Adrenal gland (tissue), 12 donors: ENCODE measurements around the gene TGFB1I1. TPM values are rescaled to one million over a fixed set of nuclear protein-coding genes. Genes with fewer than 3 reads are reported as not detected.
A peak's percentile ranks its signal among the peaks of the same experiment; 100 is the strongest.

Source experiments
- DNase-seq, 7 donors: peaks; one replicate each; pipeline ENCODE4 v3.0.0-alpha.2; 2019 to 2020
- H3K27ac ChIP-seq, 5 donors: fragments of 200-600 bp; sonication (generic) in 4 of 5; 1 replicate in 3 of 5; 2 replicates in 2 of 5; pipeline versions ENCODE4 v1.5.1 to v1.8.0; 2016 to 2020; ENCODE audit warnings: mild to moderate bottlenecking in 1 of 5
- H3K27me3 ChIP-seq: fragments of 200-600 bp; 2 replicates; pipeline ENCODE4 v1.8.0; 2021
- H3K36me3 ChIP-seq, 2 donors: fragments of 200-600 bp; replicated peaks in 1 of 2; 1 replicate in 1 of 2; 2 replicates in 1 of 2; pipeline versions ENCODE4 v1.5.1 to v1.8.0; 2018 to 2022
- H3K4me1 ChIP-seq, 2 donors: fragments of 200-600 bp; replicated peaks in 1 of 2; 1 replicate in 1 of 2; 2 replicates in 1 of 2; pipeline versions ENCODE4 v1.5.1 to v1.8.0; 2018 to 2021
- H3K4me3 ChIP-seq, 4 donors: fragments of 200-600 bp; sonication (generic) in 3 of 4; one replicate each; pipeline ENCODE4 v1.5.1; 2016 to 2018
- H3K9me3 ChIP-seq, 3 donors: fragments of 200-600 bp; sonication (generic) in 1 of 3; replicated peaks in 1 of 3; 1 replicate in 2 of 3; 2 replicates in 1 of 3; pipeline versions ENCODE4 v1.5.1 to v1.8.0; 2016 to 2021
- POLR2A ChIP-seq, 2 donors: fragments of 450-650 bp; IDR thresholded peaks; one replicate each; pipeline ENCODE4 v1.6.1; 2017; ENCODE audit warnings: antibody characterized with exemption in 2 of 2, mild to moderate bottlenecking in 2 of 2, moderate library complexity in 1 of 2
- WGBS, 4 donors: extraction: QIAGEN DNeasy Blood & Tissue Kit in 2 of 4; methylation state at CpG; one replicate each; pipeline versions ENCODE4 v1.1.5 to v1.1.7; 2013 to 2017; 5-methylcytosine and 5-hydroxymethylcytosine counted together
- intact Hi-C, 2 donors: fragments of 100-400 bp; cut with DNase I; formaldehyde crosslinking; loops; one replicate each; pipeline versions ENCODE4 v1.14.1 to v1.15.0; 2022 to 2023
- polyA plus RNA-seq, 3 donors: library from polyadenylated mRNA; stranded (reverse); fragments of 200-250 nt in 2 of 3; fragments of 350-450 nt in 1 of 3; fragmentation: Illumina TruSeq in 1 of 3; extraction: RNeasy Lipid Tissue Mini Kit (QIAGEN cat#74804) in 1 of 3; gene quantifications; one replicate each; pipeline ENCODE4 v1.2.3, GENCODE V29; 2013 to 2014
- total RNA-seq, 9 donors: library from RNA; depleted of rRNA in 4 of 9; stranded (reverse); fragments of >200 nt in 4 of 9; fragments of 120-200 nt in 1 of 9; fragmentation: NEBNext Ultra II Directional in 1 of 9; extraction: Animal tissue kit (Norgen Biotek cat#: 25700) in 1 of 9; gene quantifications; one replicate each; pipeline versions ENCODE4 v1.1.0 to v1.2.4, GENCODE V29; 2013 to 2023
- TF ChIP-seq, protein P1 (sequence below), 6 experiments: fragments of 450-650 bp in 4 of 6; fragments of 200-600 bp in 2 of 6; sonication (generic) in 1 of 6; IDR thresholded peaks; 1 replicate in 5 of 6; 2 replicates in 1 of 6; pipeline versions ENCODE4 v1.5.1 to v1.8.0; 2016 to 2021; ENCODE audit warnings: antibody characterized with exemption in 6 of 6, mild to moderate bottlenecking in 2 of 6, moderate library complexity in 1 of 6
- donor health status: healthy with polysubstance abuse.
- donor health status: Bipolar disorder and iron deficiency.
- donor health status: DM: yes; HTN: yes; CAD: no.
- donor health status: DM: no; HTN: no; CAD: no.
- donor health status: DM: no; HTN: no; CAD: no.
- donor health status: DM: yes; HTN: yes; CAD: no.

Gene TGFB1I1
- total and polyA plus RNA-seq, 12 donors = 4.5 to 62.7 (median 31.3) TPM

DNA sequence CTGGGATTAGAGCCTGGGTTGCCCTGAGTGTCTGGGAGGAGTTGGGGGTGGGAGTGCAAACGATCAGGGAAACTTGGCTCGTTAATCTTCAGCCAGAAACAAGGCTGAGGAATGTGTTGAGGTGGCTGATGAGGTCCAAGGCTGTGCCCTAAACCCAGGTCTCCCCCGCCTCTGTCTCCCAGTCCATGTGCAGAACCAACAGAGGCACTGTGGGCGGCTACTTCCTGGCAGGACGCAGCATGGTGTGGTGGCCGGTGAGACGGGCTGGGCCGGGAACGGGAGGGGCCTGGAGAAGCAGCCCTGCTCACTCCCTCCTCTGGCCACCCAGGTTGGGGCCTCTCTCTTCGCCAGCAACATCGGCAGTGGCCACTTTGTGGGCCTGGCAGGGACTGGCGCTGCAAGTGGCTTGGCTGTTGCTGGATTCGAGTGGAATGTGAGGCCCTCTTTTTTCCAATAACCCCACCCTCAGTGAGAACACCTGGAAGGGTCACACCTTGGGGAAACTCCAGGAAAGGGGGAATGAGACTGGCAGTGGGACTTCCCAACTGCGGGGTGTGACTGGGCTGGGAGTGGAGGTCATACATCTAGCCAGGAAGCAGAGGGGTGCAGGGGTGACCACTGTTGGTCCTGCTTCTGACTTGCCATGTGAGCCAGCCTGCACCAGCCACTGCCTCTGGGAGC is 12.7 kb downstream of the TGFB1I1 start:
- no peak overlapping the region for H3K4me3 ChIP-seq
- DNase-seq = no peak
- 62 to 68% (median 66%) methylated on average over 8 to 14 of the region's 14 CpGs for WGBS, 4 donors
- no peak for TF ChIP-seq POLR2A (IDR thresholded peaks at IDR 0.05)
- TF ChIP-seq, protein P1, sequence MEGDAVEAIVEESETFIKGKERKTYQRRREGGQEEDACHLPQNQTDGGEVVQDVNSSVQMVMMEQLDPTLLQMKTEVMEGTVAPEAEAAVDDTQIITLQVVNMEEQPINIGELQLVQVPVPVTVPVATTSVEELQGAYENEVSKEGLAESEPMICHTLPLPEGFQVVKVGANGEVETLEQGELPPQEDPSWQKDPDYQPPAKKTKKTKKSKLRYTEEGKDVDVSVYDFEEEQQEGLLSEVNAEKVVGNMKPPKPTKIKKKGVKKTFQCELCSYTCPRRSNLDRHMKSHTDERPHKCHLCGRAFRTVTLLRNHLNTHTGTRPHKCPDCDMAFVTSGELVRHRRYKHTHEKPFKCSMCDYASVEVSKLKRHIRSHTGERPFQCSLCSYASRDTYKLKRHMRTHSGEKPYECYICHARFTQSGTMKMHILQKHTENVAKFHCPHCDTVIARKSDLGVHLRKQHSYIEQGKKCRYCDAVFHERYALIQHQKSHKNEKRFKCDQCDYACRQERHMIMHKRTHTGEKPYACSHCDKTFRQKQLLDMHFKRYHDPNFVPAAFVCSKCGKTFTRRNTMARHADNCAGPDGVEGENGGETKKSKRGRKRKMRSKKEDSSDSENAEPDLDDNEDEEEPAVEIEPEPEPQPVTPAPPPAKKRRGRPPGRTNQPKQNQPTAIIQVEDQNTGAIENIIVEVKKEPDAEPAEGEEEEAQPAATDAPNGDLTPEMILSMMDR (IDR thresholded peaks at IDR 0.05) = no peak
- H3K27ac ChIP-seq = no peak overlapping the region
- H3K9me3 ChIP-seq = no peaks in the 10 kb centered on the region
- no peaks in the 10 kb centered on the region for H3K27me3 ChIP-seq
- H3K36me3 ChIP-seq = no peaks in the 10 kb centered on the region
- intact Hi-C loops = loop anchor here in 1 of 2 donors (10.0 kb wide), 1 partner anchor 230 kb away; a partner anchor contains a TSS
- H3K4me1 ChIP-seq = peaks cover 8 to 19% of the 10 kb centered on the region in 2 donors

DNA sequence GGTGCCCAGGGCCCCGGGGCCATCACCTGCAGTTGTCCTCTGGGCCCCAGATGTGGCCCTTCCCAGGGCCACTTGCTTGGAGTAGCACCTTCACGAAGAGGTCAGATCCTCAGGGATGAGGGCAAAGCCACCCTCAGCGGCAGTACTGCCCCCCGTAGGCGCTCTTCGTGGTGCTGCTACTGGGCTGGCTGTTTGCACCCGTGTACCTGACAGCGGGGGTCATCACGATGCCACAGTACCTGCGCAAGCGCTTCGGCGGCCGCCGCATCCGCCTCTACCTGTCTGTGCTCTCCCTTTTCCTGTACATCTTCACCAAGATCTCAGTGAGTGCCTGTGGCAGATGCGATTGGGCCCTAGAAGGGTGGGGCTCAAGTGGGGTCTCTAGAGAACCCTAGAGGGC is 13.6 kb downstream of the TGFB1I1 start:
- intact Hi-C loops = loop anchor here in 1 of 2 donors (10.0 kb wide), 1 partner anchor 229 kb away; a partner anchor contains a TSS
- TF ChIP-seq, protein P1 (IDR thresholded peaks at IDR 0.05) = no peak
- TF ChIP-seq POLR2A (IDR thresholded peaks at IDR 0.05) = no peak
- 91 to 97% (median 93%) methylated on average over 6 to 17 of the region's 17 CpGs for whole genome bisulfite sequencing, 4 donors
- Histone ChIP-seq H3K27me3 (no peaks in the 10 kb centered on the region), H3K4me1 (peaks cover 8 to 16% of the 10 kb centered on the region in 2 donors), H3K4me3 (no peak overlapping the region), H3K36me3 (peaks cover 0 to 6% of the 10 kb centered on the region in 2 donors), H3K9me3 (no peaks in the 10 kb centered on the region), H3K27ac (no peak overlapping the region)
- DNase-seq = no peak

DNA sequence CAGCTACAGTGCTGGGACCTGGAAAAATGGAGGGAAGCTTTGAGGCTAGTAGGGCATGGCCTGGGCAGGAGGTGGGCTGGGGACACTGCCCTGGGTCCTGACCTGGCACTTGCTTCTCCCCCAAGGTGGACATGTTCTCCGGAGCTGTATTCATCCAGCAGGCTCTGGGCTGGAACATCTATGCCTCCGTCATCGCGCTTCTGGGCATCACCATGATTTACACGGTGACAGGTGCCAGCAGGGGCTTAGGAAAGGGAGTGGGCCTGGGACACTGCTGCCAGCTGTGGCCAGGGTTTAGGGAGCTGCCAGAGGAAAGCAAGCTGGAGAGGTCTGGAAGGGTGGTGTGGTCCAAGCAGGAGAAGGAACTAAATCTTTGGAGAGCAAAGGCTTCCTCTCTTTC is 14.1 kb downstream of the TGFB1I1 start:
- Histone ChIP-seq H3K4me3 (no peak overlapping the region), H3K36me3 (peaks cover 0 to 6% of the 10 kb centered on the region in 2 donors), H3K27ac (no peak overlapping the region), H3K4me1 (peaks cover 8 to 16% of the 10 kb centered on the region in 2 donors), H3K9me3 (no peaks in the 10 kb centered on the region), H3K27me3 (no peaks in the 10 kb centered on the region)
- 94 to 100% (median 96%) methylated on average over 5 of the region's 5 CpGs for WGBS, 4 donors
- TF ChIP-seq POLR2A (IDR thresholded peaks at IDR 0.05) = no peak
- TF ChIP-seq, protein P1 (IDR thresholded peaks at IDR 0.05) = no peak
- DNase-seq = no peak
- intact Hi-C loops = loop anchor here in 1 of 2 donors (10.0 kb wide), 1 partner anchor 229 kb away; a partner anchor contains a TSS

DNA sequence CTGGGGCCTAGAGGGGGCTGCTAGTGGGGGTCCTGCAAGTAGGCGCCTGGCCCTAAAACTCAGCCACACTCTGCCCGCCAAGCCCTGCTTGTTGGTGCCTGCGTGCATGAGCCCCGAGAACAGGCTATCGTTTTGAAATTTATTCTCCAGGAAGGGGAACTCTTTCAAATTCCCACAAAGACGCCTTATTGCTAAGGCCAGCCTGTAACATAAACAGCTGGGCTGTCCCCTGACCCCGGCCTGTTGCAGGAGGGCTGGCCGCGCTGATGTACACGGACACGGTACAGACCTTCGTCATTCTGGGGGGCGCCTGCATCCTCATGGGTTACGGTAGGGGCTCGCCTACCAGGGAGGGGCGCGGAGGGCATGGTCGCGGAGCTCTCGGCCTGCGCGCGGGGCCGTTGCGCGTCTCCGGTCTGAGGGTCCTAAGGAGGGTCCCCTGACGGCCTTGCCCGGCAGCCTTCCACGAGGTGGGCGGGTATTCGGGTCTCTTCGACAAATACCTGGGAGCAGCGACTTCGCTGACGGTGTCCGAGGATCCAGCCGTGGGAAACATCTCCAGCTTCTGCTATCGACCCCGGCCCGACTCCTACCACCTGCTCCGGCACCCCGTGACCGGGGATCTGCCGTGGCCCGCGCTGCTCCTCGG is 15.2 kb downstream of the TGFB1I1 start:
- Histone ChIP-seq H3K4me3 (peak overlapping the region in 2 of 4 donors; percentile 36 to 73), H3K4me1 (peaks cover 8 to 16% of the 10 kb centered on the region in 2 donors), H3K27me3 (no peaks in the 10 kb centered on the region), H3K9me3 (no peaks in the 10 kb centered on the region), H3K36me3 (peaks cover 0 to 12% of the 10 kb centered on the region in 2 donors), H3K27ac (no peak overlapping the region)
- intact Hi-C loops = loop anchor here in 1 of 2 donors (10.0 kb wide), 1 partner anchor 228 kb away; a partner anchor contains a TSS
- TF ChIP-seq, protein P1 (IDR thresholded peaks at IDR 0.05) = no peak
- TF ChIP-seq POLR2A (IDR thresholded peaks at IDR 0.05) = no peak
- 11 to 21% (median 14%) methylated on average over 18 to 48 of the region's 48 CpGs for WGBS, 4 donors
- DNase-seq = no peak
